Thoracic aorta (tissue), 2 donors: Measurements from ENCODE around the gene CDC25C. TPM values are rescaled to one million over a fixed set of nuclear protein-coding genes. Genes with fewer than 3 reads are reported as not detected.

ENCODE experiments used
- ATAC-seq: fragments of 150-250 bp; one replicate; pipeline ENCODE4 v1.8.0; 2017; ENCODE audit warnings: low read depth; ENCODE audit not compliant: insufficient number of reproducible peaks, low FRiP score
- DNase-seq: peaks from one replicate; pipeline ENCODE4 v3.0.0-alpha.2; 2020; ENCODE audit warnings: low spot score
- H3K27ac ChIP-seq, 2 donors: fragments of 200-600 bp; sonication (generic); 1 replicate in 1 of 2; 2 replicates in 1 of 2; pipeline ENCODE4 v1.5.1; 2016; ENCODE audit warnings: mild to moderate bottlenecking in 2 of 2, moderate library complexity in 2 of 2
- H3K27me3 ChIP-seq: fragments of 200-600 bp; sonication (generic); replicated peaks from 2 replicates; pipeline ENCODE4 v1.6.0; 2016; ENCODE audit warnings: mild to moderate bottlenecking; ENCODE audit not compliant: insufficient read depth
- H3K36me3 ChIP-seq: fragments of 200-600 bp; sonication (generic); one replicate; pipeline ENCODE4 v1.5.1; 2016
- H3K4me1 ChIP-seq, 2 donors: fragments of 200-600 bp; sonication (generic); 1 replicate in 1 of 2; 2 replicates in 1 of 2; pipeline versions ENCODE4 v1.5.1 to v1.6.0; 2016; ENCODE audit warnings: low read depth in 2 of 2, mild to moderate bottlenecking in 1 of 2; ENCODE audit not compliant: control insufficient read depth in 1 of 2
- H3K4me3 ChIP-seq: fragments of 200-600 bp; sonication (generic); 2 replicates; pipeline ENCODE4 v1.5.1; 2016; ENCODE audit warnings: mild to moderate bottlenecking
- H3K9me3 ChIP-seq: fragments of 200-600 bp; sonication (generic); 2 replicates; pipeline ENCODE4 v1.5.1; 2016
- CTCF ChIP-seq: fragments of 200-600 bp; sonication (generic); IDR thresholded peaks from one replicate; pipeline ENCODE4 v1.5.1; 2019; ENCODE audit warnings: antibody characterized with exemption
- total RNA-seq, 2 donors: library from RNA; depleted of rRNA; stranded (reverse); fragments of >200 nt; gene quantifications; one replicate each; pipeline versions ENCODE4 v1.1.0 to v1.2.3, GENCODE V29; 2016

Gene CDC25C
- total RNA-seq, 2 donors from 2014 or later: not detected

GRCh38 chr5:138338411-138339090 lies 6.9 kb upstream of the CDC25C start:
- H3K36me3 ChIP-seq: no peaks in the 10 kb centered on the region
- peak overlapping the region; percentile 89 for H3K4me3 ChIP-seq
- no peaks in the 10 kb centered on the region for H3K9me3 ChIP-seq
- no peak for DNase-seq
- peak overlapping the region; percentile 88 to 97 for H3K27ac ChIP-seq
- no peak for TF ChIP-seq CTCF
- H3K27me3 ChIP-seq: no peaks in the 10 kb centered on the region
- ATAC-seq: no peak
- H3K4me1 ChIP-seq: peaks cover 10 to 18% of the 10 kb centered on the region in 2 donors

- H3K9me3 ChIP-seq: no peaks in the 10 kb centered on the region
- H3K27ac ChIP-seq: peak within 1 kb of the TSS; percentile 88 to 97
- DNase-seq (peak; percentile 66), ATAC-seq (peak; percentile 88)
- no peaks in the 10 kb centered on the region for H3K27me3 ChIP-seq
- no peaks in the 10 kb centered on the region for H3K36me3 ChIP-seq
- H3K4me3 ChIP-seq: peak within 1 kb of the TSS; percentile 89
- peaks cover 10 to 18% of the 10 kb centered on the region in 2 donors for H3K4me1 ChIP-seq
- TF ChIP-seq CTCF: no peak
These were observed 6.2 kb upstream of the CDC25C start, which contains the start of gene FAM53C for GRCh38 chr5:138337685-138338410. Gene FAM53C (plus strand): TSS chr5:138338266. CDS start chr5:138341336, 3,070 bp downstream.

DNA sequence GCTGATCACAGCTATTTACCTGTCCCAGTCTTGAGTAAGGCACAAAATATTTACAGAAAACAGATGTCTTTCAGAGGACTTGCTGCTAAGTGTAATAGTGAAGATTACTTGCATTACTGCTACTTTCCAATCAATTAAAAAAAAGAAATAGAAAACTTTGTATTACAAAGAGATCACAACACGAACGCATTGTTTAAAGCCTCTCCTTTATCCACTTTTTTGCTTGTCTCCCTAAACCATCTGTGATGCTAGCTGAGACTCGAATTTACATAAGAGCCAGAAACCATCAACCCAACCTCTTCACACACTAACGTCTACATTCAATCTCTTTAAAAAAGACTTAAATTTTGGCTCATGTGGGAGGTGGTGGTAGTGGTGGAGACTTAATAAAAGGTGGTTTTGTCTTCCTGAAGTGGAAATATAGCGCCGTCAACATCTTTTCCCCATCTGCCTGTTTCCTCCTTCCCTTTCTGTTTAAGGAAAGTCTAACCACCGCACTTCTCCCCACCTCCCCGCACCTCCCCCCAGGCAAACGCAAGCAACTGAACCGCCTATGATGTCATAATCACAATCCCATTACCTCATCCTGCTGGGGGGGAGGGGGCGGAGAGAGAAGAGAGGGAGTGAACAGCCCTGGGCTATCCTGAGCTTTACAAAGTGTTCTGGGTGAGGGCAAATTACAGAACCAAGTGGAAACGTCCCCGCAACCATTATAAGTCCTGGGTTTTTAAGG lies 5.5 kb upstream of the CDC25C start:
- no peaks in the 10 kb centered on the region for H3K27me3 ChIP-seq
- H3K27ac ChIP-seq: peak overlapping the region; percentile 88 to 97
- H3K4me3 ChIP-seq: peak overlapping the region; percentile 89
- H3K4me1 ChIP-seq: peaks cover 10 to 23% of the 10 kb centered on the region in 2 donors
- H3K9me3 ChIP-seq: no peaks in the 10 kb centered on the region
- peak; percentile 52 for ATAC-seq
- peak; percentile 73 for DNase-seq
- H3K36me3 ChIP-seq: no peaks in the 10 kb centered on the region
- TF ChIP-seq CTCF: no peak

DNA sequence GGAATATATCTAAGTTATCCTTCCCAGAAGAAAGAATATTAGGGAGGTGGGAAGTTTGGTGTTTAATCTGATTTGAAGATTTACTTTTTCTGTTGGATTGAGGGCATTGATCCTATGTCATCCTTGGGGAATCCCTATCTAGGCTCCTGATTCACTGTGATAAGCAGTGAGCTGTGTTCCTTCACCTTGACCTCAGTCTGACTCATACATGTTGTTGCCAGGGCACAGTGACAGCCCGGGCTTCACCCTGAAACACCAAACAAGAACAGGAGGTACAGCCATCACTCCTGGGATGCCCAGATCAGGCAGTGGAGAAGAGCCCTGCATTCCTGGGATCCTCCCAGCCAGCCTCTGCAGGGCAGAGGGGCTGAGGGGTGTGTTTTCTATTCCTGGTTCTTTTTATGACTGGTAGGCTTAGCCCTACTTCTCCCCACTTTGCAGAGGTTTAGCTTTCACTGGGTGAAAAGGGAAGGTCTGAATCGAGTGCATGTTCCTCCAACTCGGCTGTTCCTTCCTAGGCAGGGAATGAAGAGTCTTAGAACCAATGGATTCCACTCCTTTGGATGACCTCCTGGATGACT lies 3.4 kb upstream of the CDC25C start:
- no peaks in the 10 kb centered on the region for H3K27me3 ChIP-seq
- H3K9me3 ChIP-seq: no peaks in the 10 kb centered on the region
- ATAC-seq (no peak), DNase-seq (no peak)
- peaks cover 8 to 22% of the 10 kb centered on the region in 2 donors for H3K4me1 ChIP-seq
- TF ChIP-seq CTCF: no peak
- no peak overlapping the region for H3K27ac ChIP-seq
- no peaks in the 10 kb centered on the region for H3K36me3 ChIP-seq
- H3K4me3 ChIP-seq: no peak overlapping the region
